ENCODE measurements around the gene ZKSCAN3. TPM values are rescaled to one million over a fixed set of nuclear protein-coding genes. Genes with fewer than 3 reads are reported as not detected.

Gene ZKSCAN3
- total and polyA plus RNA-seq, 10 of the 15 experiments (the other 5 are each of a cell fraction or from before 2014, with no cell fraction given), result 0.86 to 4.3 (median 3.1) TPM

- TF ChIP-seq IKZF1 (conservative IDR thresholded peaks at IDR 0.05) (peak; percentile 66), GATAD2B (conservative IDR thresholded peaks at IDR 0.05; ENCODE audit: low read depth) (0 out of 2 replicates have a peak, but pooled peaks have one; percentile 12), ASH2L (IDR thresholded peaks at IDR 0.05; ENCODE audit: borderline replicate concordance, low read depth) (peak; percentile 33; the same call in 1 of the 2 replicates), MTA2 (IDR thresholded peaks at IDR 0.05; ENCODE audit: low read depth) (0 out of 2 replicates have a peak, but pooled peaks have one; percentile 8), JUND (IDR thresholded peaks at IDR 0.05; ENCODE audit: low read depth, low read length) (no peak), EED (IDR thresholded peaks at IDR 0.05; ENCODE audit: low read depth) (peak; percentile 47), BCL11A (IDR thresholded peaks at IDR 0.05; ENCODE audit: low read depth, low read length) (peak; percentile 53; the same call in 1 of the 2 replicates), NRF1 (conservative IDR thresholded peaks at IDR 0.05; ENCODE audit: low read depth, low read length) (no peak), BHLHE40 (IDR thresholded peaks at IDR 0.05; ENCODE audit: borderline replicate concordance in 1 of 2, low read depth in 2 of 2, low read length in 1 of 2) (0 out of 4 replicates have a peak, but pooled peaks of 1 of the 2 experiments have one; percentile 17), NFXL1 (IDR thresholded peaks at IDR 0.05; ENCODE audit: borderline replicate concordance) (no peak), SP1 (IDR thresholded peaks at IDR 0.05; ENCODE audit: low read depth, low read length) (peak; percentile 29), ZNF274 (IDR thresholded peaks at IDR 0.05; ENCODE audit: insufficient read depth, insufficient read length) (no peak)
- TF ChIP-seq, protein P1, sequence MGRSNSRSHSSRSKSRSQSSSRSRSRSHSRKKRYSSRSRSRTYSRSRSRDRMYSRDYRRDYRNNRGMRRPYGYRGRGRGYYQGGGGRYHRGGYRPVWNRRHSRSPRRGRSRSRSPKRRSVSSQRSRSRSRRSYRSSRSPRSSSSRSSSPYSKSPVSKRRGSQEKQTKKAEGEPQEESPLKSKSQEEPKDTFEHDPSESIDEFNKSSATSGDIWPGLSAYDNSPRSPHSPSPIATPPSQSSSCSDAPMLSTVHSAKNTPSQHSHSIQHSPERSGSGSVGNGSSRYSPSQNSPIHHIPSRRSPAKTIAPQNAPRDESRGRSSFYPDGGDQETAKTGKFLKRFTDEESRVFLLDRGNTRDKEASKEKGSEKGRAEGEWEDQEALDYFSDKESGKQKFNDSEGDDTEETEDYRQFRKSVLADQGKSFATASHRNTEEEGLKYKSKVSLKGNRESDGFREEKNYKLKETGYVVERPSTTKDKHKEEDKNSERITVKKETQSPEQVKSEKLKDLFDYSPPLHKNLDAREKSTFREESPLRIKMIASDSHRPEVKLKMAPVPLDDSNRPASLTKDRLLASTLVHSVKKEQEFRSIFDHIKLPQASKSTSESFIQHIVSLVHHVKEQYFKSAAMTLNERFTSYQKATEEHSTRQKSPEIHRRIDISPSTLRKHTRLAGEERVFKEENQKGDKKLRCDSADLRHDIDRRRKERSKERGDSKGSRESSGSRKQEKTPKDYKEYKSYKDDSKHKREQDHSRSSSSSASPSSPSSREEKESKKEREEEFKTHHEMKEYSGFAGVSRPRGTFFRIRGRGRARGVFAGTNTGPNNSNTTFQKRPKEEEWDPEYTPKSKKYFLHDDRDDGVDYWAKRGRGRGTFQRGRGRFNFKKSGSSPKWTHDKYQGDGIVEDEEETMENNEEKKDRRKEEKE (IDR thresholded peaks at IDR 0.05), result no peak
Measured at GRCh38 chr6:28336284-28337120, 13.2 kb upstream of the ZKSCAN3 start (continued).

All from GM12878 (cell line).